GM15510 (cell line): ENCODE data around the gene ABTB2.

Experiments
- POLR2A ChIP-seq: IDR thresholded peaks from 3 replicates; pipeline ENCODE4 v1.6.1; 2011; ENCODE audit warnings: borderline replicate concordance; ENCODE audit not compliant: insufficient read length; ENCODE audit errors: extremely low read depth

The ABTB2 gene

DNA sequence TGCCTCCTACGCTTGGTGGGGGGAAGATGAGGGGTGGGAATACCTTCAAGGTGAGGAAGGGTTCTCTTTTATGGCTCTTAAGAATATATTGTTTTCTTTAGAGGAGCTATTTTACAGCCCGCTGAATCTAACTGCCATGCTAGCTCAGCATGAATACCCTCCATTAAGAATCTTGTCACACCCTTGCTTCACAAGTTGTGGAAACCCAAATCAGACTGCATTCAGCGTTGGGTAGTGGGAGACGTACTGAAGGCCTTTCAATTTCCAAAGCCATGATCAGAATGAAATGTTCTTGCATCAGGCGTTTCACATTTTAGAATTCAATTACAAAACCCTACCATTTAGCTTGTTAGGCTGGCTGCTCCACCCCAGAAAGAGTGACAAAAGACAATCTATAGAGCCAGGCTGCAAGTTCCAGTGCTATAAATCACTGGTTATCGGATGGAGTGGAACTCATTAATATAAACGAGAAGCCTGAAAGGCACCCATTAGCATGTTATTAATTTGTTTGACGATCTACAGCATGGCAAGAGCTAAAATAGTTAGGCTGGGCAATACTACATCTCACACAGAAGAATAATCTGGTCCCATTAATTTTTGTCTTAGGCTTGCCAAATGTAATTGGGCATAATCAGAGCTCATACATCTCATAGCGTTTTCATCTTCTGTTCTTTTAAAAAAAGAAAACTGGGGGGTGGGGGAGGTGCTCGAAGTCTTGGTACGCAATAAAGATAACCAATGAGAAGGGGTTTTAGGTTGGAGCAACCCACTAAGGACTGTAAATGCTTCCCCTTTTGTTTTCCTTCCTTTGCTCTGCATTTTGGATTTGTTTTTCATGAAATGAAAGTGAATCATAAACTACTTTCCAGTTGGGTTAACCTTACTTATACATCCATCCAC lies 57.5 kb downstream of the ABTB2 start:
- no peak for TF ChIP-seq POLR2A

DNA sequence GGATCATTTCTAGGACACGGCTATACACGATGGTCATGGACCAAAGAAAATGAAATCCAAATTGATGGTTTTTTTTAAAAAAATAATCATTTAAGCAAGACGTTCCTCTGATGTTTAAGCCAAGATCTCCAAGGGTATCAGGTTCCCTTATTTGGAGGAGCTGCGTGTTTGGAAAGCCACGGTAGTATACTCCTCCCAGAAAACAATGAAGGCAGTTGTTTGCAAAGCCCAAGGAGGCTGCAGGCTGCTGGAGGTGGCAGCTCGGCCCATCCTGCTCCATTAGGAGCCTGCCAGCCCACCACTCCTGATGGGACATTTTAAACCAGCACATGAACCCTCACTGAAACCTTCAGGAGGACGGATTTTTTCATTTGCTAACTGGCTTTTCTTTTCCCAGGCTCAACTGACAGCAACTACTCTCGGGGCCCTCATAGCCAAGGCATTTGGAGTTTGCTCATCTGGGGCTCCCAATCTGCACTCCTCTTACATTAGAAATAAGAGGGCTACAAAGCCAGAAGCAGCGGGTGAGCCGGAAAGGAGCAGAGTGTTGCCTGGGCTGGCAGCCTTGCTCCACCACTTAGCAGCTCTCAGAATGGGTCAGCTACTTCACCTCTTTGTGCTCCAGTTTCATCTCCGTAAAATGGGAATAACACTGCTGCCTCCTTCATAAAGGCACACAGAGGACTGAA lies 58.4 kb downstream of the ABTB2 start:
- no peak for TF ChIP-seq POLR2A

DNA sequence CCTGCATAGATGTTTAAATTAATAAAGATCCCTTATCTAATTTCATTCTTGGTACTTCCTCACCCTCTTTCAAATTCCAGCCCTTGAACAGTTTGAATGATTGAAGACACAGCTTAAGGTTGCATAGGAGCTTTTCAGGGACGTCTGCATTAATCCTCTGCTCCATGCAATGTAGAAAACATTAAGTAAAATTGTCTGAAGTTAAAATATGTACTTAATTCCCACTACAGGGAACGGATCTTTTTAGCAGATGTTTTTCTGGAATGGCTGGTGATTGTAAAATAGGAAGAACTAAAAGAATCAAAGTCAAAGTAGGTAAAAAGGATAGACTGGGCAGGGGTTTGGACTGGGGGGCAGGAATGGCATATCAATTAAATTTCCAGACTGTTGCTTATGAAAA lies 58.9 kb downstream of the ABTB2 start:
- no peak for TF ChIP-seq POLR2A

DNA sequence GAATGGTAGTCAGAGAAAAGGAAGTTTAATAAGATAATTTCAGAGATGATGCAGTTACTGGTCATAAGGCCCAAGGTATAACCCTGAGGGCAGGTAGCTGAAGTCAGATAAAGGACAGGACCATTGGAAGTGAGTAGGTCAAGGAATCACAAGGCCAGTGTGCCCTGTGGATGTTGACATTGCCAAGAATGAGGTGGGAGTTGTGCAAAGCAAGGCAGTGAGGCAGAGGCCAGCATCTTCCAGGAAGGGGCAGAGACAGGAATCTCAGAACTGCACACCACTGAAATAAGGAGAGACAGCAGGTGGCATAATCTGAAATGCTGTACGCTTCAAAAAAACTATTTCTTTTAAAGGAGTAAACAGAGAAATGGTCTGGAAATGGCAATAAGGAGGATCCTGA lies 61.4 kb downstream of the ABTB2 start:
- TF ChIP-seq POLR2A = no peak

DNA sequence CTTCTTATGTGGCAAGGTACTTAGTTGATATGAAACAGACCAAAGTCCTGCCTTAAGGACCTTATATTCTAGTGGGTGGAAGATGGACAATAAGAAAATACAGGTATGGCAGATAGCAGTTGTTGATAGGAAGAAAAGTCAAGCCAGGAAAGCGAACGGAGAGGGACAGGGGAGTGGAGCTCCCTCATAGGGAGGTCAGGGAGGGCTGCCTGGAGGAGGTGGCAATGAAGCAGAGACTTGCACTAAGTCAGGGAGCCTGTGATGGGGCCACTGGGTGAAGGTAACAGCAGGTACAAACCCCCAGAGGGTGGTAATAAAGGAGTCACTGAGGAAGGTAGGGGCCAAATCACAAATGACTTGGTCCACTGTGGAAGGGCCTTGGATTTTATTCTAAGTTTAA lies 65.3 kb downstream of the ABTB2 start:
- TF ChIP-seq POLR2A = no peak

DNA sequence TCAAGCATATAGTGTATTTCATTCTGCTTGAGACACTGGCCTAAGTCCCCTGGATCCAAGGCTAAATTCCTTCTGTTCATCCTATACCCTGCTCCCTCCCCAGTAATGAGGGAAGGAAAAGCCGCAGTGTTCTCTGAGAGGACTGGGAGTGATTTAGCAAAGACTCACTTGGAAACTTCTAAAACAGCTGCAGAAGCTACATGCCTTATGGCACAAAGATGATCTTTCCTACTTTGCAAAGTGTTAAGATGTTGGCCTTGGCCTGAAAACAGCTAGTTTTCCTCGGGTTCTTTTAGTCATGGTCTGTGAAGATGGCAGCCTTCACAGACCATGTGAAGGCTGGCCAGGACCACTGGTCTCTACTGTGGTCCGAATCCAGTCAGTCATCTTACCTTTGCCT lies 65.7 kb downstream of the ABTB2 start:
- TF ChIP-seq POLR2A = no peak

DNA sequence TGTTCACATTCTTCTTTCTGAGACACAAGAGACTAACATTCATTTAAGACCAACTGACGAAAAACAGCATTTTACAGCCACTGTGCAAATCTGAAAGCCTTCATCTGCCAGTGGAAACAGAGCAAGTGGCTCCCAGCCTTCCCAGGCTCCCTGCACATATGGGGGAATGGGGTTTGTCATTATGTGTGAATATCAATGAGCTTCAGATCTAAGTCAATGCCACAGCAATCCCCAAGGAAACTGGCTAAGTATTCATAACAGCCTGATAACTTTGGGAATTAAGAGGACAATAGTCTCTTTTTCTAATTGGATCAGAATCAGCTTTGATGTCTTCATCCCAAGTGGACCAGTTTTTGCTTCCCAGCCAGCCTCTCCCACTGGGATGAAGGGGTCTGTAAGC lies 66.9 kb downstream of the ABTB2 start:
- no peak for TF ChIP-seq POLR2A

DNA sequence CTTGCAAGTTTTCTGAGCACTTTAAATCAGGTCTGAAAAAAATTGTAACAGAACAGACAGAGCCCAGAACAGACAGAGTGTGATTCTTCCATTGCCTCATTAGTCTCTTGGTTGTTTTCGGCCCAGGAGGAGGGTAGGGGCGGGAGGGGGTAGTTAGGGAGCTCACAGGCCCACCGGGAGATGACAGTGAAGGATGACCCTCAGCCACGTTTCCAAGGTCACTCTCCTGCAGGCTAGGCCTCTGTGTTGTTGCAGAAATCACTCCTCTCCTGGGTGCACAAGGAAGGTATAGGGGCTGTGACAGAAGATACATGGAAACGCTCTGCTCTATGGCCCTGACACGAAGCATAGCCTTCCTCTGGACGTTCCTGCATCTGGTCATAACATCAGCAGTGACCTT lies 69.3 kb downstream of the ABTB2 start:
- no peak for TF ChIP-seq POLR2A

DNA sequence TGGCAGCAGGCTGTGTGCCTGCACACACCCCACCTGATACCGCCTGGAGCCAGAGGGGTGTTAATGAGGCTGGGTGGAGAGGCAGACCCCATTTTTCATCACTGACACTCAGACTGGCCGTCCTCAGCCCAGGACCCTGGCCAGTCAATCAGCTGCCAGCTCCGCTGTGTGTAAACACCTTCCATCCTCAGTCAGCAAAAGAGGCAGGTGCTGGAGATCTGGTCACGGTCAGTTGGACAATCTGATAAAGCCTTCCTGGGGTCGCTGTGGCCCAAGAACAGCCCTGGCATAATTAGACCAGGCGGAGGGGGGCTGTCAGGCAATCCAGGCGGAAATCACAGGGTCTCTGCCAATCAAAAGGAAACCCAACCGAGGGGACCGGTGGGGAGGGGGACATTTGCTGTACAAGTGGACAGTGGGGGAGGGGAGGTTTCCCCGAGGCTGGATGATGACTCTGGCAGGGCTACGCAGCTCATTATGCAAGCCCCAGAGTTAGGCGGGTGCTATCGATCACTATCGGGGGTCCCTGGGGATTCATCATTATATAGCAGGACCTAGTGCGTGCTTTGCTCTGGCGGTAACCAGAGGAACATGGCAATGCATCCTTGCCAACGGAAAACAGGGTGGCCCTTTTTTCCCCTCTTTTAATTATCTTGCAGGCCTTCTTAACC lies 72.9 kb downstream of the ABTB2 start:
- TF ChIP-seq POLR2A = no peak

DNA sequence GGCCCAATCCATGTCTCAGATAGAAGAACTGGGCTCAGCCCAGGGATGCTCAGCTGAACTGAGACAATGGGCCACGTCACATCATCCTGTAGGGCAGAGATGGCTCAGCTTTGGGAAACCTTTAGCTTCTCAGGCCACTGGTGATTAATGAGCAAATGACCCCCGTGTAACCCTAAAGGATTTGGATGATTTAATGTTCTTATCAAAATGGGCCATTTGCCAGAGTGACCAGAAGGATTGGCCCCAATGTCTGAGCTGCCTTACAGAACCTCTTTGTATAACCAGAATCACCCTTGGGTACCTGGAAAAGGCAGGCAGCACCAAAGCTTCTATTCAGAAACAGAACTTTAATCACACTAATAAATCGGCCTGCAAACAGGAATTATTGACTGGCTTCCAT lies 73.7 kb downstream of the ABTB2 start:
- TF ChIP-seq POLR2A = no peak

DNA sequence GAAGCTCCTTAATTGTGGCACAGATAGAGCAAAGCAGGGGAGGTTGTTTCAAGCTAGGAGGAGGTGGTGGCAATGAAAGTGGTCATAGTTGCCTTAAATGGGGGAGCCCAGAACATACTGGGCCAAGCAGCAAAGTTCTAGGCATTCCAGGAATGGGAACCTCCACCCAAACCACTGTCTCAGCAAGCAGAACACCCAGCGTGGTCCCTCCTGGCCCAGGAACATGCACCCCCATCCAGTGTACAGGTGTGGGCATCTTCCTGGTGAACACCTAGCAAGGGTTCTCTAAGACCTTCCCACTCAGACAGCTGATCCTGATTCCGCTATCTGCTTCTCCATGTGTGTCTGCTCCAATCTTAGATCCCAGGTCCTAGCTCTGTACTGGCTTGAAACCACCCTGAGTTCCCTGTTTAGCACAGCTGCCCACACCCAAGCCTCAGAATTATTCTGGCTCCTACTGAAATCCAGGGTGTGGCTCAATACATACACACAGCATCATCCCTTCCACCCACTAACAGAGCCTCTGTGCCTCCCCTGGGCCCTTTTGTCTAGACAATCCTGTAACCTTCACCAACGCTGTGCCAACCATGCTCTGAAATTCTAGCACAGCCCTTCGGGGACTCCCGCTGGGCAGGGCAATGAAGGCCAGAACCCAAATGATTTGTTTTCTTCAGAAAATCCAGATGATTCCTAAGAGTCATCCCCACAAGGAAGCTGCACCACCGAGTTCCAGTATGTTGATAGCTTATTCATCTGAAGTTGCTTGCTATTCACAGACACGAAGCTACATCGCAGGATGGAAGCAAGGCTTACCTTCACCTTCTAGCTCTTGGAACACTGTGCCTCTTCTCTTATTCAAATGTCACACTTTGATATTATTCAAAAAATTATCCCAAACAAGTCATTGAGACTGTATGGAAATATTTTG lies 76.6 kb downstream of the ABTB2 start:
- no peak for TF ChIP-seq POLR2A

DNA sequence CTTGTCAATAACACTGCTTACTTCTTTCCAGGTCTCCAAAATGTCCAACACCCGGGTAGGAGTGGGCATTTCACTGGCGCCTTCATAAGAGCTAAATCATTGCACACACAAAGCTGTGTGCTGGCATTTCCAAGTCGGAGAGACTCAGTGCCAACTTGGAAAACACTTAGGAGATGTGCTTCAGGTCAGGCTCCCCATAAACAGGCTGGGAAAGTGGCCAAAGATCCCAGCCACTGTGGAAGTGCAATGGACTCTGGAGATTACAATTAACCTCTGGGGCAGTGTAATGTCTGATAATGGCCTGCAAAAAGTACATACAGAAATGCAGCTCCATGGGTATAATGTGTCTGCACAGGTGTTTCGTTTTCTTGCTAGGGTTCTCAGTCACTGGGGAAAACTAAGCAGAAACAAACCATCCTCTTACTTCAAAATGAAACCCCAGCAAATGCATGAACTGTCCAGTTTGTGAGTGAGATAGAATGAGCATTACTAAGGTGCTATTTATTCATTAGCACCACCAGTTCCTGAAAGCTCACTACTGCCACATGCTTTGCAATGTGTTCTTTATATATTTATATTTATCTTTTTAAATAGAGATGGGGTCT lies 79.0 kb downstream of the ABTB2 start:
- no peak for TF ChIP-seq POLR2A

DNA sequence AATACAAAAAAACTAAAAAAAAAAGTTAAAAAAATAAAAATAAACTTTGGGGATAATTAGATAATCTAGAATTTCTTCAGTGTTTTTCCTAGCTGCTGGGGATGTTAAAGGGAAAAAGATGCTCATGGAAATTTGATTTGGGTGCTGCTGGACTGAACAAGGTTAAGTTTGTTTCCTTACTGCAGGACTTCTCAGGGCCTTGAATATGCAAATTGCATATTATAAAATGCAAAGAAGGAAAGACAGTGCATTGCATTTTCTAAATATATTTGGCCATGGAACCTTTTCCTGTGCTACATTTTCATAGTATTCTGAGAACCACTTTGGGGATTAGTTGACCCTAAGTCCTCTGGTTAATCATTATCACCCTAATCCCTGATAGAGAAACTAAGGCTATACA lies 79.6 kb downstream of the ABTB2 start:
- no peak for TF ChIP-seq POLR2A

DNA sequence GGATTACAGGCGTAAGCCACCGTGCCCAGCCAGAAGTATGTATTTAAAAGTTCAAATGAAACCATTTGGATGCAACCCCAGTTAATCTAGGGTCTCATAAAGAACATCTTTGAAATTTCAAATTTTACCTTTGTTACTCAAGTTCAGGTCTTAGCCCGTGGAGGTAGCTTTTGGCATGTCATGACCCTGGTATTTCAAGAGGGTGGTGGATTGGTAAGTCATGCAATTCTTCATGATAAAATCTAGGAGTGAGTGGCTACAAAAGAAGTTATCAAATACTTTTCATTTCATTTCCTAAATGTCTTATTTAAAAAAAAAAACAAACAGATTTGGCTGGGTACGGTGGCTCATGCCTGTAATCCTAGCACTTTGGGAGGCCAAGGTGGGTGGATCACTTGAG lies 80.6 kb downstream of the ABTB2 start:
- no peak for TF ChIP-seq POLR2A
